Tibial nerve (tissue), 4 donors: Measurements from ENCODE around the gene ARHGEF28.

Experiments used
- EP300 ChIP-seq, 2 donors: sonication (generic); formaldehyde crosslinking; IDR thresholded peaks; one replicate each; pipeline ENCODE4 v1.6.1; 2017; ENCODE audit warnings: antibody characterized with exemption in 2 of 2, mild to moderate bottlenecking in 1 of 2
- TF ChIP-seq, protein P1 (sequence below), 5 experiments: fragments of 200-600 bp in 3 of 5; fragments of 450-650 bp in 2 of 5; sonication (generic) in 3 of 5; IDR thresholded peaks; one replicate each; pipeline ENCODE4 v1.5.1; 2016 to 2019; ENCODE audit warnings: antibody characterized with exemption in 5 of 5, mild to moderate bottlenecking in 3 of 5, moderate library complexity in 2 of 5

- TF ChIP-seq EP300 (IDR thresholded peaks at IDR 0.05), result no peak
- TF ChIP-seq, protein P1, sequence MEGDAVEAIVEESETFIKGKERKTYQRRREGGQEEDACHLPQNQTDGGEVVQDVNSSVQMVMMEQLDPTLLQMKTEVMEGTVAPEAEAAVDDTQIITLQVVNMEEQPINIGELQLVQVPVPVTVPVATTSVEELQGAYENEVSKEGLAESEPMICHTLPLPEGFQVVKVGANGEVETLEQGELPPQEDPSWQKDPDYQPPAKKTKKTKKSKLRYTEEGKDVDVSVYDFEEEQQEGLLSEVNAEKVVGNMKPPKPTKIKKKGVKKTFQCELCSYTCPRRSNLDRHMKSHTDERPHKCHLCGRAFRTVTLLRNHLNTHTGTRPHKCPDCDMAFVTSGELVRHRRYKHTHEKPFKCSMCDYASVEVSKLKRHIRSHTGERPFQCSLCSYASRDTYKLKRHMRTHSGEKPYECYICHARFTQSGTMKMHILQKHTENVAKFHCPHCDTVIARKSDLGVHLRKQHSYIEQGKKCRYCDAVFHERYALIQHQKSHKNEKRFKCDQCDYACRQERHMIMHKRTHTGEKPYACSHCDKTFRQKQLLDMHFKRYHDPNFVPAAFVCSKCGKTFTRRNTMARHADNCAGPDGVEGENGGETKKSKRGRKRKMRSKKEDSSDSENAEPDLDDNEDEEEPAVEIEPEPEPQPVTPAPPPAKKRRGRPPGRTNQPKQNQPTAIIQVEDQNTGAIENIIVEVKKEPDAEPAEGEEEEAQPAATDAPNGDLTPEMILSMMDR (IDR thresholded peaks at IDR 0.05), result no peak
Measured at GRCh38 chr5:73582285-73583145, 43.5 kb upstream of the ARHGEF28 start.
